HG03108 (cell line): Measurements from ENCODE around the gene RND1.

Experiments
- ATAC-seq: cut with Tn5 transposase; IDR thresholded peaks from one replicate; pipeline ENCODE4 v1.9.1; 2021; ENCODE audit warnings: moderate library complexity; ENCODE audit not compliant: unreplicated experiment

The RND1 gene

DNA sequence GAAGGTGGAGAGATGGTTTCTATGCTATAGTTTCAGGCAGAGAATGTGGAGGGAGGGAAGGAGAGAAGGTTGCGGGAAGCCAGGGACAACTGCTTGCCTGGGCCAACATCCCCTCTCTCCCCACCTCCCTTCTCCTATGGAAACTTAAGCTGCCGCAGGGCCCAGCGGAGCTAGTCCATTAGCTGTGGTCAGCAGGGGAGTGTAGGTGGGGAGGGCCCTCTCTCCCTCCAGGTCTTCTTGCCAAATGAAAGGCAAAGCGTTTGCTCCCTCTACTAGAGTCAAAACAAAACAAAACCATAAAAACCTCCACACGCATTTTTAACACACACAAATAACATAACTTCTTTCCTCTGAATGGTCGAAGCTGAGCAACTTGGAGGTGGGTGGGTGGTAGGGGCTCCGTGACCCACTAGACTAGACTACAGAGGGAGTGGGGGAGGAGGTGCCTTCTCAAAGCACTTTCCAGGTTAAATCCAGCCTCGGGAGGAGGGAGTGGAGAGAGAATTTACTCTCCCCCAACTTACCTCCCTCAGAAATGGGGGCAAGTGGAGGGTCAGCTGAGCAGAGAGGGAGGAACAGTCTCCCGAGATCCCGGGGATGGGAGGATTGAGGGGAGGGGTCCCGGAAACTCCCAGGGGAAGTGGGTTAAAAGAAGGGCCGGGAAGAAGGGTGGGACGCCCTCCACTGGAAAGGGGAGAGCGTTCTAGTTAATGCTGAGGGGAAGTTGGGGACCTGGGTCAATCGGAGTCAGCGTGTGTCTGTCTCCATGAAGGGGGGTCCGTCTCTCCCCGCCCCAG, 52.0 kb downstream of the RND1 start:
- no peak for ATAC-seq

DNA sequence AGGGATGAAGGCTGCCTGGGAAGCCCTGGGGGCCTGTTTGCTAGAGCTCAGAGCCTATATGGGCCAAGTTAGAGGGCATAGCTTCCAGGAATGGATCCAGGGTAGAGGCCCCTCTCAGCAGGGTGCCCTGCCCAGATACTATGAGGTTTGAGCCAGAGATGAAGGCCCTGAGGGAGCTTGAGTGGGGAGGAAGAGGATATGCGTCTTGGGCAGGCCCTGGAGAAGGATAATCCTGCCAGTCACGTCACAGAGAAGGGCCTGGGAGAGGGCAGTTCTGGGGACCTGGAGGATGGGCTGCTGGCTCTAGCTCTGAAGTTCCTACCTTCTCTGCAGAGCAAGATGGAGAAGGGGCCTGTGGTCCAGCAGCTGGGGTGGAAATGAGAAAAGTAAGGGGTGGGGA, 53.3 kb downstream of the RND1 start:
- no peak for ATAC-seq

DNA sequence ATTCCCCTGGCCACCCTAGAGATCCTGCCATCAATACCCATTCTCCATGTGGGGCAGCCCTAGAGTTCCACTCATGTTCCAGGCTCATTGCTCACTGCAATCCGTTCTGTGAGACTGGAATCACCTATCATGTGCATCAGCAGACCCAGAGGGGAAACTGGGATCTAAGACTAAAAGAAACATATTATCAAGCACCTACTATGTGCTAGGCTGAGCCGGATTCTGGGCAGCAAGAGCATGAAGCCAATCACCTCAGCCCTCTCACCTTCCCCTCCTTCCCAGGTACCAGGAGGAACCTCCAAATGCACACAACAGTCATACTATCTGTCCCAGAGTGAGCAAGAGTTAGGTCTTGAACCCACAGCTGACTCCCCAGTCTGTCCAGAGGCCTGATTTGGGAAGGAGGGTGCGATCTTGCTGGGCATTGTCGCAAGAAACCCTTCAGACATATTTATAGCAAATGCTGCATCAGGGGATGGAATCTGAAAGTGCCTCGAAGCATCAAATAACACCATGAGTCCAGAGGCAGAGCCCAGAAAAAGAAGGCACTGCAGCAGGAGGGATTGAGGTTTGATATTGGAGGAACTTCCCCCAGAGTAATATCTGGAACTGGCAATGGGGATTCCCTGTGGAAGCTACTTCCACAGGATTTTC, 54.1 kb downstream of the RND1 start:
- no peak for ATAC-seq

DNA sequence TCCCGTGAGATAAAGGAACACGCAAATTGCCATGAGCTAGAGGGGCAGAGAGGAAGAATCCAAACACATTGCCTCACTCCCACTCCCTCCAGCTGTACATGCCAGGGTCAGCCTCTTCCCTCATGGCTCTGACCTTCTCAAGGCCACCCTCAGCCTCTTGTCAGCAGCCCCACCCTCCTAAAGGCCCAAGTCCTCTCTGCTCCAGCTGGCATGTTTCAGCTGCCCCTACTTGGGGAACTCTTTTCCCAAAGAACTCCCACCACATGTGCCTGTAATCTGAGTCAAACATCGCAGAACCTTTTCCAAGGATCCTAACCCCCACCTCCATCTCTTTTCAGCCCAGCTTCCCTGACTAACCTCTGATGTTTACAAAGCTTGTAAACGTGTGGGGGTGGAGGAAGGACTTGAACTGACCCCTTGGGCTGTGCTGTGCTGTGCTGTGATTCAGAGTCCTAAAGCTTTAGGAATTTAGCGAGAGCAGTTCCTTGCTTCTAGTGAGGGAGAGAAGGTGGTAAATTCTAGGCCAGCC, 54.7 kb downstream of the RND1 start:
- ATAC-seq: no peak

DNA sequence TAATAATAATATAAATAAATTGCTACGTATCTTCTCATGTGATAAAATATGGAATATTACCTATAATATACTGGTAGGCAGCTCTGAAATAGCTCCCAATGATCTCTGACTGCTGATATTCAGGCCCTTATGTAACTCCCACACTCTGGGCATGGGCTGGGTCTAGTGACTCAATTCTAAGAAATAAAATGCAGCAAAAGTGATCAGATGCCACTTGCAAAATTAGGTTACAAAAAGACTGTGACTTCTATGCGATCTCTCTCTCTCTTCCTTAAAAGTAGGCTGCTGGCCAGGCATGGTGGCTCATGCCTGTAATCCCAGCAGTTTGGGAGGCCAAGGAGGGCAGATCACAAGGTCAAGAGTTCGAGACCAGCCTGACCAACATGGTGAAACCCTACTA, 57.7 kb downstream of the RND1 start:
- ATAC-seq: no peak
